DND-41 (cell line): ENCODE measurements around the gene LRIG3.

Experiments
- ATAC-seq: fragments of 200-7000 bp; cut with Tn5 transposase; 3 replicates; pipeline ENCODE4 v1.9.1; 2021; ENCODE audit warnings: low read depth; ENCODE audit not compliant: insufficient read depth
- DNase-seq: peaks from one replicate; pipeline ENCODE4 v3.0.0-alpha.2; 2020
- H2AFZ ChIP-seq: 2 replicates; pipeline ENCODE4 v1.6.0; 2012; ENCODE audit warnings: low read depth, low read length
- H3K27ac ChIP-seq: 2 replicates; pipeline ENCODE4 v1.5.1; 2012; ENCODE audit warnings: low read length, inconsistent platforms
- H3K27me3 ChIP-seq: fragments of 200-600 bp; sonication (generic); 2 replicates; pipeline ENCODE4 v1.6.0; 2012; ENCODE audit warnings: low read length, mild to moderate bottlenecking, inconsistent platforms; ENCODE audit not compliant: insufficient read depth, poor library complexity
- H3K36me3 ChIP-seq: 2 replicates; pipeline ENCODE4 v1.5.1; 2012; ENCODE audit warnings: low read length, inconsistent platforms; ENCODE audit not compliant: insufficient read depth
- H3K4me1 ChIP-seq: 2 replicates; pipeline ENCODE4 v1.5.1; 2012; ENCODE audit warnings: mild to moderate bottlenecking, low read length; ENCODE audit not compliant: insufficient read depth
- H3K4me2 ChIP-seq: 2 replicates; pipeline ENCODE4 v1.6.0; 2012; ENCODE audit warnings: mild to moderate bottlenecking, moderate library complexity, low read length, inconsistent platforms; ENCODE audit not compliant: insufficient read depth
- H3K4me3 ChIP-seq, 2 experiments: fragments of 200-600 bp in 1 of 2; shearing (Covaris generic) in 1 of 2; 2 replicates each; pipeline ENCODE4 v1.5.1; 2012 to 2016; ENCODE audit warnings: inconsistent platforms in 2 of 2, low read length in 2 of 2, mild to moderate bottlenecking in 2 of 2, low read depth in 1 of 2, moderate library complexity in 1 of 2
- H3K79me2 ChIP-seq: 2 replicates; pipeline ENCODE4 v1.6.0; 2012; ENCODE audit warnings: low read length, inconsistent platforms; ENCODE audit not compliant: insufficient read depth
- H3K9ac ChIP-seq: 2 replicates; pipeline ENCODE4 v1.6.0; 2012; ENCODE audit warnings: low read depth, mild to moderate bottlenecking, inconsistent platforms, low read length, moderate library complexity
- H3K9me3 ChIP-seq: 2 replicates; pipeline ENCODE4 v1.5.1; 2012; ENCODE audit warnings: low read length, moderate library complexity, mild to moderate bottlenecking, inconsistent platforms; ENCODE audit not compliant: insufficient read depth, severe bottlenecking
- H4K20me1 ChIP-seq: 2 replicates; pipeline ENCODE4 v1.6.0; 2012; ENCODE audit warnings: low read length; ENCODE audit not compliant: insufficient read depth
- CTCF ChIP-seq: IDR thresholded peaks from 2 replicates; pipeline ENCODE4 v1.5.1; 2012; ENCODE audit warnings: borderline replicate concordance, low read length, moderate library complexity, mild to moderate bottlenecking; ENCODE audit not compliant: poor library complexity, severe bottlenecking; ENCODE audit errors: extremely low read depth
- EZH2 ChIP-seq: IDR thresholded peaks from 3 replicates; pipeline ENCODE4 v1.6.1; 2012; ENCODE audit warnings: borderline replicate concordance, low read depth, mild to moderate bottlenecking, moderate library complexity, low read length, inconsistent platforms; ENCODE audit not compliant: severe bottlenecking

The LRIG3 gene

GRCh38 chr12:58966939-58967338 is 46.6 kb upstream of the LRIG3 start:
- no peak for DNase-seq
- no peak for TF ChIP-seq EZH2
- no peak for TF ChIP-seq CTCF

DNA sequence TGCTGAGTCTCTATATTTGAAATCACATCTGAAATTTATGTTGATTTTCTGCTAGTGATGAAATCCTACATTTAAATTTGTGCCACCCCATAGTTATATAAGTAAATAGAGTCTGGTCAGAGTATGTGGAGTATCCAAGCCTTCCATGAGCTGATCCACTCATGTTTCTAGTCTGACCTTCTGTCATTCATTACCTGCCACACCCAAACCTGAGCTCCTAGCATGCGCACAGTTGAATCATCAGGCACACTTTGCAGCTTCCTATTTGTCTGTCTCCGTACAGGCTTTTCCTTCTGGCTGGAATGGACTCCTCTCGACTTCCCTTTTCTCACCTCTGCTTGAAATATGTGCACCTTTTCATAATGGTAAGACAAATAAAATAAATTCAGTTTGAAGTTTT is 45.3 kb upstream of the LRIG3 start:
- no peak for TF ChIP-seq EZH2
- TF ChIP-seq CTCF, result no peak
- Histone ChIP-seq H3K4me1 (no peaks in the 10 kb centered on the region), H3K4me2 (no peak overlapping the region), H3K9me3 (no peaks in the 10 kb centered on the region), H3K36me3 (no peaks in the 10 kb centered on the region), H4K20me1 (no peaks in the 10 kb centered on the region), H3K27me3 (no peaks in the 10 kb centered on the region), H3K79me2 (no peaks in the 10 kb centered on the region), H2AFZ (no peak overlapping the region), H3K9ac (no peak overlapping the region), H3K27ac (no peak overlapping the region), H3K4me3 (no peak overlapping the region)
- DNase-seq (no peak), ATAC-seq (no peak)

More at GRCh38 chr12:58966939-58967338, 46.6 kb upstream of the LRIG3 start:
- no peak overlapping the region for H2AFZ ChIP-seq
- H3K9ac ChIP-seq, result no peak overlapping the region
- no peaks in the 10 kb centered on the region for H3K36me3 ChIP-seq
- H3K4me1 ChIP-seq, result no peaks in the 10 kb centered on the region
- no peak for ATAC-seq
- no peaks in the 10 kb centered on the region for H3K27me3 ChIP-seq
- no peaks in the 10 kb centered on the region for H4K20me1 ChIP-seq
- H3K4me2 ChIP-seq, result no peak overlapping the region
- H3K9me3 ChIP-seq, result no peaks in the 10 kb centered on the region
- H3K79me2 ChIP-seq, result no peaks in the 10 kb centered on the region
- H3K4me3 ChIP-seq, result no peak overlapping the region
- H3K27ac ChIP-seq, result no peak overlapping the region

DNA sequence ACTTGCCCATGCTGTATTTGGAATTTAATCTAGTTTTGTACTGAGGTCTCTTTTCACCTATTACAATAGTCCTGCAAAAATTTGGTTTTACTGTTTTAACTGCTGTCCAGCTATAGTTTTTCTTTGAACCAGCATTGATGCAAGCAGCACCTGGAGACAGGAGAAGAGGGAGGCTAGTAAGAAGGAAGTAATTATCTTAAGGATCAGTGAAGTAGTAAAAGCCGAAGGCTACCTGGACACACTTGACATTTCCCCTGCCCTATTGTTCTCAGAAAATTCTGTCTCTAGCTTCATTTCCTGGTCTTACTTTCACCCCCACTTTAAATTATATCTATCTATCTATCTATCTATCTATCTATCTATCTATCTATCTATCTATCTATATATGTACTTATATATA is 43.5 kb upstream of the LRIG3 start:
- H3K27me3 ChIP-seq, result no peaks in the 10 kb centered on the region
- DNase-seq, result no peak
- no peaks in the 10 kb centered on the region for H4K20me1 ChIP-seq
- no peak for ATAC-seq
- H2AFZ ChIP-seq, result no peak overlapping the region
- H3K9ac ChIP-seq, result no peak overlapping the region
- TF ChIP-seq EZH2 (no peak), CTCF (no peak)
- H3K27ac ChIP-seq, result no peak overlapping the region
- no peak overlapping the region for H3K4me3 ChIP-seq
- H3K9me3 ChIP-seq, result no peaks in the 10 kb centered on the region
- no peaks in the 10 kb centered on the region for H3K79me2 ChIP-seq
- no peaks in the 10 kb centered on the region for H3K4me1 ChIP-seq
- H3K4me2 ChIP-seq, result no peak overlapping the region
- H3K36me3 ChIP-seq, result no peaks in the 10 kb centered on the region

GRCh38 chr12:58961906-58962305 is 41.6 kb upstream of the LRIG3 start:
- H3K9ac ChIP-seq, result no peak overlapping the region
- DNase-seq (no peak), ATAC-seq (no peak)
- H3K79me2 ChIP-seq, result no peaks in the 10 kb centered on the region
- H4K20me1 ChIP-seq, result no peaks in the 10 kb centered on the region
- no peak overlapping the region for H3K4me2 ChIP-seq
- no peaks in the 10 kb centered on the region for H3K4me1 ChIP-seq
- H3K36me3 ChIP-seq, result no peaks in the 10 kb centered on the region
- H3K27me3 ChIP-seq, result no peaks in the 10 kb centered on the region
- no peak for TF ChIP-seq CTCF
- TF ChIP-seq EZH2, result no peak
- no peaks in the 10 kb centered on the region for H3K9me3 ChIP-seq
- H3K4me3 ChIP-seq, result no peak overlapping the region
- no peak overlapping the region for H3K27ac ChIP-seq
- H2AFZ ChIP-seq, result no peak overlapping the region
